Uterus (tissue), 2 donors: ENCODE data around the gene BSN.

Experiments
- CTCF ChIP-seq, 4 experiments: fragments of 200-600 bp in 2 of 4; fragments of 450-650 bp in 2 of 4; sonication (generic) in 2 of 4; IDR thresholded peaks; one replicate each; pipeline ENCODE4 v1.5.1; 2016 to 2019; ENCODE audit warnings: antibody characterized with exemption in 4 of 4, mild to moderate bottlenecking in 2 of 4, moderate library complexity in 1 of 4
- POLR2A ChIP-seq, 2 donors: fragments of 450-650 bp; IDR thresholded peaks; one replicate each; pipeline ENCODE4 v1.6.1; 2016; ENCODE audit warnings: antibody characterized with exemption in 2 of 2, mild to moderate bottlenecking in 1 of 2, moderate library complexity in 1 of 2

GRCh38 chr3:49601358-49602048 is 47.2 kb downstream of the BSN start:
- TF ChIP-seq CTCF (IDR thresholded peaks at IDR 0.05) (no peak), POLR2A (IDR thresholded peaks at IDR 0.05) (no peak)
